GM18517 (cell line): ENCODE measurements around the gene MID2.
"Not testable (repeated sequence)": the region's sequence is repeated elsewhere in the genome, so short reads cannot be mapped to it uniquely, and the experiment has no call there.

ENCODE experiments used
- ATAC-seq: cut with Tn5 transposase; IDR thresholded peaks from one replicate; pipeline ENCODE4 v1.9.1; 2021; ENCODE audit warnings: mild to moderate bottlenecking, moderate library complexity; ENCODE audit not compliant: unreplicated experiment

Gene MID2

DNA sequence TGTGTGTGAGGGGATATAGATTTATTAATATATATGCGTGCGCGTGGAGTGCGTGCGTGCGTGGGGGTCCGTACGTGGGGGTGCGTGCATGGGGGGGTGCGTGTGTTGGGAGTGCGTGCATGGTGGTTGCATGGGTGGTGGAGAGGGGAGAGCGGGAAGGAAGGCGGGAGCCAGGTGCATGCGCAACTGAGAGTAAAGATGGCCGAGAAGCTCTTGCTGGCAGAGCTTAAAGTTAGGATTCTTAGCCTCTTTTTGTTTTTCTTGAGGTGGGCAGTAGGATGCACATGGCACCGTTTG, 110.7 kb downstream of the MID2 start:
- no peak for ATAC-seq

DNA sequence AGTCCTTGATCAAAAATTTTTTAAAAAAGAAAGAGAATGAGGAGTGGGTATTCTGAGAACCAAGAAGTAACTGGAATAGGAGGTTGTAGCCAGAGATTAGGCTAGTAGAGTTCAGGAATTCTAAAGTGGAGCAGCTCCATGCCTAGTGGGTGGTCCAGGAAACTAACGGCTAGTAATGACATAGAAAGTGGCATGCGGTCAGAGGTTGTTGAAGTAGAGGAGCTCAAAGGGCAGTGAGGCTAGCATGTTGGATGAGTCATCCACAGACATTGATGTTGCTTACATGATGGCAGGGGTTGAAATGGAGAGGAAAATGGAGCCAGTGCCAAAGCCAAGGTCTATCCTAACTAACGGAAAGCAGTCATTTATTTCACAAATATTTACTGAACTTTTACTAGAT, 114.4 kb downstream of the MID2 start:
- no peak for ATAC-seq

DNA sequence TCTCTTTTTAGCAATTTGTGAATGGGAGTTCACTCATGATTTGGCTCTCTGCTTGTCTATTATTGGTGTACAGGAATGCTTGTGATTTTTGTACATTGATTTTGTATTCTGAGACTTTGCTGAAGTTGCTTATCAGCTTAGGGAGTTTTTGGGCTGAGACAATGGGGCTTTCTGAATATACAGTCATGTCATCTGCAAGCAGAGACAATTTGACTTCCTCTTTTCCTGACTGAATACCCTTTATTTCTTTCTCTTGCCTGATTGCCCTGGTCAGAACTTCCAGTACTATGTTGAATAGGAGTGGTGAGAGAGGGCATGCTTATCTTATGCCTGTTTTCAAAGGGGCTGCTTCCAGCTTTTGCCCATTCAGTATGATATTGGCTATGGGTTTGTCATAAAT, 129.7 kb downstream of the MID2 start:
- not testable (repeated sequence) for ATAC-seq

DNA sequence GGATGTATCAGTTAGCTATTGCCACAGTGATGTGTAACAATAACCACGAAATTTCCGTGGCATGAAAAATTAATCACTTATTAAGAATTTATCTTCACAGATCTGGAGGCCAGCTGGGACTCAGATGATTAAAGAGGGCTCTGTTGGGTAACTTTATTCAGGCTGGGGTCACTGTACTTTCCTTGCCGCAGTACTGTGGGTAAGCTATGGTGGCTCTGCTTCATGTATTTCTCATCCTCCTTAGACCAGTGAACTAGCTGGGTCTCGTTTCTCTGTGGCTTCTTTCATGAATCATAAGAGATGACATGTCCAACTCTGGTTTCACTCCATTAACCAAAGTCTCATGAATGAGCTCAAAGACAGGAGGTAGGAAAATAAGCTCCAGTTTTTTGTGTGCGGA, 143.0 kb downstream of the MID2 start:
- ATAC-seq, result no peak

- ATAC-seq, result no peak
Measured at GRCh38 chrX:107970073-107970472, 144.4 kb downstream of the MID2 start.

DNA sequence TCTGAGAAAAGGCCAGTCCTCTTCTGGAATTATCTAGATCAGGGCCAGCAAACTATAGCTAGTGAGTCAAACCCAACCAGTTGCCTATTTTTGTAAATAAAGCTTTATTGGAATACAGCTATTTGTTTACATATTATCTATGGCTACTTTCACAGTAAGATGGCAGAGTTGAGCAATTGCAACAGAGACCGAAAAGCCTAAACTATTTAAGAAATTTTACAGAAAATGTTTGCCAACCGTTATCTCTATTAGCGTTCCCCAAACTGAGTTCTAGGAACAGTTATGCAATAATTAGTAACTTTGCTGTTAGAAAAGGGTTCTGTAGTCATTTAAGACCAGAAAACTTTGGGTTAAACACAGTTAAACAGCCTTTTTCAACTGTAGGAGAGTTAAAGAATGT, 146.0 kb downstream of the MID2 start:
- ATAC-seq, result no peak
